Measurements from ENCODE around the gene CD8A.

Gene CD8A

GRCh38 chr2:86831537-86831936 is 40.8 kb upstream of the CD8A start:
- ChIA-PET CTCF (no interaction called here), POLR2A (no interaction called here)
- TF ChIP-seq ARNT (IDR thresholded peaks at IDR 0.05), result no peak
- DNase-seq (ENCODE audit: extremely low spot score), result no peak

DNA sequence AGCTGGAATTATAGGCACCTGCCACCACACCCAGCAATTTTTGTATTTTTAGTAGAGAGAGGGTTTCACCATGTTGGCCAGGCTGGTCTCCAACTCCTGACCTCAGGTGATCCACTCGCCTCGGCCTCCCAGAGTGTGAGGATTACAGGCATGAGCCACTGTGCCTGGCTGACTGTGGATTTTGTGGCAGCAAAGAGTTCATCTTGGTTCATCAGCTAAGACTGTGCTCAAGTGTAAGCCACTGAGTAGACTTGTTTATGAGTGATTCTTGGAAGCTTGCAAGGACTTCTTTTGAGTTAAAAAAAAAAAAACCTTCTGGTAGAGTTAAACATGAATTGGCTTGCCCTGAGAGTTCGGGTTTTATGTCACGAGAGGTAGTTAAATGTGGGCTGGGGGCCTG is 36.2 kb upstream of the CD8A start:
- ChIA-PET CTCF (no interaction called here), POLR2A (no interaction called here)
- TF ChIP-seq L3MBTL2 (conservative IDR thresholded peaks at IDR 0.05), result no peak
- no peak for TF ChIP-seq NFRKB (IDR thresholded peaks at IDR 0.05)
- TF ChIP-seq FOXA1 (IDR thresholded peaks at IDR 0.05), result no peak
- no peak for TF ChIP-seq SUZ12 (IDR thresholded peaks at IDR 0.05)
- no peak for TF ChIP-seq ELF4 (IDR thresholded peaks at IDR 0.05)
- TF ChIP-seq FOXK2 (IDR thresholded peaks at IDR 0.05), result no peak
- no peak for TF ChIP-seq LEF1 (IDR thresholded peaks at IDR 0.05; ENCODE audit: borderline replicate concordance)
- TF ChIP-seq BHLHE40 (IDR thresholded peaks at IDR 0.05; ENCODE audit: borderline replicate concordance), result no peak
- TF ChIP-seq, protein P1, sequence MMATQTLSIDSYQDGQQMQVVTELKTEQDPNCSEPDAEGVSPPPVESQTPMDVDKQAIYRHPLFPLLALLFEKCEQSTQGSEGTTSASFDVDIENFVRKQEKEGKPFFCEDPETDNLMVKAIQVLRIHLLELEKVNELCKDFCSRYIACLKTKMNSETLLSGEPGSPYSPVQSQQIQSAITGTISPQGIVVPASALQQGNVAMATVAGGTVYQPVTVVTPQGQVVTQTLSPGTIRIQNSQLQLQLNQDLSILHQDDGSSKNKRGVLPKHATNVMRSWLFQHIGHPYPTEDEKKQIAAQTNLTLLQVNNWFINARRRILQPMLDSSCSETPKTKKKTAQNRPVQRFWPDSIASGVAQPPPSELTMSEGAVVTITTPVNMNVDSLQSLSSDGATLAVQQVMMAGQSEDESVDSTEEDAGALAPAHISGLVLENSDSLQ (IDR thresholded peaks at IDR 0.05), result no peak
- no peak for TF ChIP-seq ZNF384 (IDR thresholded peaks at IDR 0.05)
- no peak for TF ChIP-seq FOXM1 (IDR thresholded peaks at IDR 0.05; ENCODE audit: borderline replicate concordance)
- TF ChIP-seq CTBP1 (IDR thresholded peaks at IDR 0.05; ENCODE audit: borderline replicate concordance), result no peak
- TF ChIP-seq HDGF (IDR thresholded peaks at IDR 0.05; ENCODE audit: borderline replicate concordance), result no peak
- no peak for TF ChIP-seq TARDBP (IDR thresholded peaks at IDR 0.05)
- TF ChIP-seq ARNT (IDR thresholded peaks at IDR 0.05), result no peak
- no peak for TF ChIP-seq SP1 (IDR thresholded peaks at IDR 0.05)
- DNase-seq (ENCODE audit: extremely low spot score), result no peak

DNA sequence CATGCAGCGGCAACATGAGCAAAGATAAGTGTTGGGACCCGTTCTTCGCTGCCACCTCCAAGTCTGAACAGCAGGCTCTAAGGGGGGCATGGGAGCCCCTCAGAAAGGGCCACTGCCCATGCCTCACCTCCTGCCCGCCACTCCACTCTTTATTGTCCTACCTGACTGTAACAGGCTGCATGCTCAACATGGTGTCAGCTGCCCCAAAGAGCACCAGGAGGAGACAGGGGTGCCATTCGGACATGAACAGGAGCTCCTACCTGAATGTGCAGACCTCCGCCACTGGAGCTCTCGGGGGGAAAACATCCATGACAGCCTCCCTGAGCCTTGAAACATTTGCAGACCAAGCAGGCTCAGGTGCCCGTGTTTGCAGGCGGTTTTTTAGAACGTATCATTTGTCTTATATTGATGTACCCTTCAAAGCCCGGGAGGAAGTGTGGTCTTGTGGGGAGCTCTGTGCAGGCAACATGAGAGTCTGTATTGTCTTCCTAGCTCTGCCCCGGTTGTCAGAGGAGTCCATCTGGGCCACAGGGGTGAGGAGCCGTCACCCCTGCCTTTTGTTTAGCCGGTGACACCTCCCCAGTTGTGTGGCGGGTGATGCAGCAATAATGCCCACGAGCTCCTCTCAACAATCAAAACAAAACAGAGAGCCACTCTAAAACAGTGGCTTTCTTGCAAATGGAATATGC is 35.1 kb upstream of the CD8A start:
- ChIA-PET POLR2A (no interaction called here), CTCF (no interaction called here)
- no peak for DNase-seq (ENCODE audit: extremely low spot score)
- TF ChIP-seq FOXM1 (IDR thresholded peaks at IDR 0.05; ENCODE audit: borderline replicate concordance) (no peak), ARNT (IDR thresholded peaks at IDR 0.05) (no peak), SUZ12 (IDR thresholded peaks at IDR 0.05) (no peak), HDGF (IDR thresholded peaks at IDR 0.05; ENCODE audit: borderline replicate concordance) (no peak), TARDBP (IDR thresholded peaks at IDR 0.05) (no peak), SP1 (IDR thresholded peaks at IDR 0.05) (no peak), NFRKB (IDR thresholded peaks at IDR 0.05) (no peak), BHLHE40 (IDR thresholded peaks at IDR 0.05; ENCODE audit: borderline replicate concordance) (no peak), ZNF384 (IDR thresholded peaks at IDR 0.05) (no peak)
- TF ChIP-seq, protein P1 (IDR thresholded peaks at IDR 0.05), result no peak

- DNase-seq (ENCODE audit: extremely low spot score), result no peak
- TF ChIP-seq, protein P1 (IDR thresholded peaks at IDR 0.05), result no peak
- CTCF ChIA-PET, result no interaction called here
- POLR2A ChIA-PET, result no interaction called here
Observed at GRCh38 chr2:86825036-86825692, 34.5 kb upstream of the CD8A start.

DNA sequence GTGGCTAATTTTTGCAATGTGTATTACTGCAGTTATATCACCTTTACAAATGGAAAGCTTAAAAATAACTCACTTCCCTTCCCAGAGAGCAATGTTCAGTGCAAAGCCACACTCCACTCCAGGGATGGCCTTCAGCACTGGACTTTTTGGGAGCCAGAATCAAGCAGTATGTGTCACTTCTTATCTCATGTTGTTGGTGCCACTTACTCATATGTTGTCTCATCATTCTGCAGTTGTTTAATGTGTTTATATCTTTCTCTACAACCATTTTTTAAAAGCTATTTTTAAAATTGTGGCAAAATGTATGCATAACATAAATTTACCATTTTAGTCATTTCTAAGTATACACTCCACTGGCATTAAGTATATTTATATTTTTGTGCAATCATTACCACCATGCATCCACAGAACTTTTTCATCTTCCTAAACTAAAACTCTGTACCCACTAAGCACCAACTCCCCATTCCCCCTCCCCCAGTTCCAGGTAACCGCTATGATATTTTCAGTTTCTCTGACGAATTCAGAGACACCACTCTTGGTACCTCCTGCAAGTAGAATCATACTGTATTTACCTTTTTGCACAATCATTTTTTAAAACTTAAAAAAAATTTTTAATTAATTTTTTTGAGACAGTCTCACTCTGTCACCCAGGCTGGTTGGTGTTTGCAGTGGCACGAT is 32.1 kb upstream of the CD8A start:
- DNase-seq (ENCODE audit: extremely low spot score), result no peak
- TF ChIP-seq SUZ12 (IDR thresholded peaks at IDR 0.05) (no peak), SP1 (IDR thresholded peaks at IDR 0.05) (no peak), L3MBTL2 (conservative IDR thresholded peaks at IDR 0.05) (no peak), ELF4 (IDR thresholded peaks at IDR 0.05) (no peak), FOXA1 (IDR thresholded peaks at IDR 0.05) (no peak), CTBP1 (IDR thresholded peaks at IDR 0.05; ENCODE audit: borderline replicate concordance) (no peak), HDGF (IDR thresholded peaks at IDR 0.05; ENCODE audit: borderline replicate concordance) (no peak), ARNT (IDR thresholded peaks at IDR 0.05) (no peak), FOXK2 (IDR thresholded peaks at IDR 0.05) (no peak)
- TF ChIP-seq, protein P1 (IDR thresholded peaks at IDR 0.05), result no peak
- ChIA-PET POLR2A (no interaction called here), CTCF (no interaction called here)

- ChIA-PET CTCF (no interaction called here), POLR2A (no interaction called here)
- TF ChIP-seq SUZ12 (IDR thresholded peaks at IDR 0.05) (no peak), ZNF384 (IDR thresholded peaks at IDR 0.05) (no peak), ELF4 (IDR thresholded peaks at IDR 0.05) (no peak), FOXK2 (IDR thresholded peaks at IDR 0.05) (no peak), FOXM1 (IDR thresholded peaks at IDR 0.05; ENCODE audit: borderline replicate concordance) (no peak), BHLHE40 (IDR thresholded peaks at IDR 0.05; ENCODE audit: borderline replicate concordance) (no peak), ARNT (IDR thresholded peaks at IDR 0.05) (no peak), CTBP1 (IDR thresholded peaks at IDR 0.05; ENCODE audit: borderline replicate concordance) (no peak), NFRKB (IDR thresholded peaks at IDR 0.05) (no peak), TARDBP (IDR thresholded peaks at IDR 0.05) (no peak), LEF1 (IDR thresholded peaks at IDR 0.05; ENCODE audit: borderline replicate concordance) (no peak), L3MBTL2 (conservative IDR thresholded peaks at IDR 0.05) (no peak)
- TF ChIP-seq, protein P1 (IDR thresholded peaks at IDR 0.05), result no peak
- DNase-seq (ENCODE audit: extremely low spot score), result no peak
Observed at GRCh38 chr2:86821842-86822241, 31.1 kb upstream of the CD8A start.
